ENCODE measurements around the gene ATXN2. TPM values are rescaled to one million over a fixed set of nuclear protein-coding genes. Genes with fewer than 3 reads are reported as not detected.

ATXN2 gene
- total RNA-seq, 4 donors from 2014 or later, result 35.1 to 70.0 (median 55.4) TPM

- no peak for DNase-seq (ENCODE audit: low spot score)
- TF ChIP-seq CTCF (IDR thresholded peaks at IDR 0.05), result no peak
Observed at GRCh38 chr12:111409403-111409779, 189.7 kb downstream of the ATXN2 start.

GRCh38 chr12:111408686-111409402 lies 190.3 kb downstream of the ATXN2 start:
- no peak for TF ChIP-seq CTCF (IDR thresholded peaks at IDR 0.05)
- DNase-seq (ENCODE audit: low spot score), result no peak
- no peak for ATAC-seq (ENCODE audit: low FRiP score)

More at GRCh38 chr12:111409403-111409779, 189.7 kb downstream of the ATXN2 start:
- no peak for ATAC-seq (ENCODE audit: low FRiP score)

- DNase-seq (ENCODE audit: low spot score), result no peak
- ATAC-seq (ENCODE audit: low FRiP score), result no peak
- TF ChIP-seq CTCF (IDR thresholded peaks at IDR 0.05), result no peak
Observed at GRCh38 chr12:111408116-111408440, 191.0 kb downstream of the ATXN2 start.

- TF ChIP-seq CTCF (IDR thresholded peaks at IDR 0.05), result no peak
- ATAC-seq (ENCODE audit: low FRiP score) (no peak), DNase-seq (ENCODE audit: low spot score) (no peak)
Observed at GRCh38 chr12:111407377-111408115, 191.6 kb downstream of the ATXN2 start.

GRCh38 chr12:111406474-111407376 lies 192.4 kb downstream of the ATXN2 start:
- DNase-seq (ENCODE audit: low spot score), result no peak
- no peak for ATAC-seq (ENCODE audit: low FRiP score)
- no peak for TF ChIP-seq CTCF (IDR thresholded peaks at IDR 0.05)

GRCh38 chr12:111405859-111406473 lies 193.1 kb downstream of the ATXN2 start, which contains the start of gene SH2B3:
Gene SH2B3, plus strand, starts transcription at chr12:111405923. Its CDS starts 12,223 bp downstream, at chr12:111418146.
- DNase-seq (ENCODE audit: low spot score), result no peak
- TF ChIP-seq CTCF (IDR thresholded peaks at IDR 0.05), result no peak
- ATAC-seq (ENCODE audit: low FRiP score), result peak; percentile 31
